Measurements from ENCODE around the gene MRPL10. TPM values are rescaled to one million over a fixed set of nuclear protein-coding genes. Genes with fewer than 3 reads are reported as not detected.

MRPL10 gene
- total and polyA plus RNA-seq, 10 of the 15 experiments (the other 5 are each of a cell fraction or from before 2014, with no cell fraction given): 18.9 to 61.9 (median 47.3) TPM

GRCh38 chr17:47834756-47835155 is 3.4 kb upstream of the MRPL10 start (continued):
- TF ChIP-seq BCL3 (IDR thresholded peaks at IDR 0.05; ENCODE audit: borderline replicate concordance, insufficient read depth, low read depth, low read length, poor library complexity, severe bottlenecking): no peak
- TF ChIP-seq SIX5 (IDR thresholded peaks at IDR 0.05; ENCODE audit: low read depth, low read length, severe bottlenecking): no peak
- no peak for TF ChIP-seq BCL11A (IDR thresholded peaks at IDR 0.05; ENCODE audit: low read depth, low read length)

- FAIRE-seq (no peak), ATAC-seq (peak; percentile 5; the same call in 1 of the 3 replicates), DNase-seq (ENCODE audit: low read depth, low spot score) (no peak)
- Histone ChIP-seq H3K27ac (ENCODE audit: control insufficient read depth, insufficient read depth) (no peak overlapping the region), H4K20me1 (ENCODE audit: control insufficient read depth, insufficient read depth) (no peaks in the 10 kb centered on the region), H3K9ac (ENCODE audit: control insufficient read depth, insufficient read depth, low read length) (peak overlapping the region; percentile 65), H2AFZ (ENCODE audit: control insufficient read depth, low read depth, low read length) (peak overlapping the region; percentile 84), H3K4me3 (peak overlapping the region; percentile 97), H3K4me2 (ENCODE audit: control insufficient read depth, insufficient read depth) (peak overlapping the region; percentile 96), H3K27me3 (replicated peaks in 1 of 2; ENCODE audit: control insufficient read depth in 2 of 2, insufficient read depth in 2 of 2, low read length in 1 of 2) (no peaks in the 10 kb centered on the region), H3K9me3 (replicated peaks; ENCODE audit: control insufficient read depth, insufficient read depth, low read length) (no peaks in the 10 kb centered on the region), H3K4me1 (ENCODE audit: control insufficient read depth, insufficient read depth, low read length) (peaks cover 9% of the 10 kb centered on the region), H3K79me2 (ENCODE audit: control insufficient read depth, insufficient read depth, low read length) (peaks cover 17% of the 10 kb centered on the region), H3K36me3 (ENCODE audit: control insufficient read depth in 2 of 2, insufficient read depth in 2 of 2, low read length in 1 of 2) (peaks cover 0 to 10% of the 10 kb centered on the region in 2 experiments; a peak in 3 of 4 replicates)
- ChIA-PET POLR2A (interaction anchor here (0.6 to 2.3 kb wide), 6 partner anchors 9 to 114 kb away, joined by 3 to 14 read pairs (median 4); partner anchors contain the start of genes OSBPL7, SCRN2 and SP2), SMC1A (ENCODE audit: uncharacterized antibody, unreplicated experiment) (interaction anchor here (0.6 to 1.6 kb wide), 3 partner anchors 10 to 144 kb away, joined by 3 to 7 read pairs (median 3); partner anchors contain the start of gene OSBPL7), CTCF (interaction anchor here (0.7 to 3.6 kb wide), 6 partner anchors 10 to 104 kb away, joined by 3 to 24 read pairs (median 6); partner anchors contain the start of genes OSBPL7 and SCRN2), RAD21 (ENCODE audit: unreplicated experiment) (interaction anchor here (1.1 to 1.4 kb wide), 3 partner anchors 57 to 183 kb away, joined by 3 to 7 read pairs (median 3); partner anchors contain the start of gene KPNB1)
- in situ Hi-C loops (cut with MboI): no loop called here
- BruUV-seq (replicated peaks): no TSS peak
- intact Hi-C loops (cut with micrococcal nuclease; ENCODE audit: unreplicated experiment): no loop called here
- 14% methylated on average over 7 of the region's 7 CpGs for WGBS (ENCODE audit: insufficient coverage, insufficient replicate concordance, low lambda C conversion rate, missing lambda C conversion rate)
- no peak for TF ChIP-seq ZNF274 (IDR thresholded peaks at IDR 0.05; ENCODE audit: insufficient read depth, insufficient read length)
Measured at GRCh38 chr17:47831934-47832327, 590 bp upstream of the MRPL10 start.
